HG03565 (cell line): ENCODE data around the gene RPS16.
"Not testable (repeated sequence)": the region's sequence is repeated elsewhere in the genome, so short reads cannot be mapped to it uniquely, and the experiment has no call there.

Source experiments
- ATAC-seq: cut with Tn5 transposase; IDR thresholded peaks from one replicate; pipeline ENCODE4 v1.9.1; 2021; ENCODE audit warnings: mild to moderate bottlenecking, moderate library complexity; ENCODE audit not compliant: unreplicated experiment

Gene RPS16

DNA sequence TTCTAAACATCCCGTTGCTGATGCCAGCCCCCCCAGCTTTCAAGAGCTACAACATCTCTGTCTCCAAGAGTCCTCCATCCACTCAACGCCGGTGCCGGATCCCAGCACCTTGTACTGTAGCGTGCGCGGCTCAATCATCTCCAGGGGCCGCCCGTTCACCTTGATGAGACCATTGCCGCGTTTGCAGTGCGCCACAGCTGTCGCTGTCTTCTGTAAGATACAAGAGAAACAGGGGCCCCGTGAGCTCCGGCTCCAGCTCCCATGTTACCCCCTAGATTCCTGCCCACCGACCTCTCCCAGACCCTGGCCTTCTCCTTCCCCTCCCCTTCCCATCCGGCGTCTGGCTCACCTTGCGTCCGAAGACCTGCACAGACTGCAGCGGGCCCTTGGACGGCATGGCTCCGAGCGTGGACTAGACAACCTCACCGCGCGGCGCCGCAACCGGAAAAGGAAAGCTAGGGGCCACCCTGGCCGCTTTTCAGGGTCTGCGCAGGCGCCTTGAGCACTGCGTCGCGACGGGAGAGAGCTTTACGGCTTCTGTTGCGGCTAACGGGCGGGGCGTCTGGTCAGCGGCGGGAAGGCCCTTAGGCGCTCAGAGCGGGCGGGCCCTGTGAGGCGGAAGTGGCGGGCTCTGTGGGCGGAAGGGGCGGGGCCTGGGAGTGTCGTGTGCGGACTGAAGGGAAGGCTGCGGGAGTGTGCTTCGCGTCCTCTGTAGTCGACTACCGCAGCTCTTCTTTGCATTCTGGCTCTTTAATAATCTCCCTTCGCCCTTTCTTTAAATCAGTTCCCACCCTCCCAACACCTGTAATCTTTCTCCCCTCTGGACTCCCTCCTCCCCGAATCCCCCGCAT lies at the start of gene RPS16:
Gene RPS16, minus strand, starts transcription at position 451 of the 851 bp plus-strand sequence. Its CDS starts 54 bp downstream, at position 397.
- ATAC-seq = peak; percentile 63

DNA sequence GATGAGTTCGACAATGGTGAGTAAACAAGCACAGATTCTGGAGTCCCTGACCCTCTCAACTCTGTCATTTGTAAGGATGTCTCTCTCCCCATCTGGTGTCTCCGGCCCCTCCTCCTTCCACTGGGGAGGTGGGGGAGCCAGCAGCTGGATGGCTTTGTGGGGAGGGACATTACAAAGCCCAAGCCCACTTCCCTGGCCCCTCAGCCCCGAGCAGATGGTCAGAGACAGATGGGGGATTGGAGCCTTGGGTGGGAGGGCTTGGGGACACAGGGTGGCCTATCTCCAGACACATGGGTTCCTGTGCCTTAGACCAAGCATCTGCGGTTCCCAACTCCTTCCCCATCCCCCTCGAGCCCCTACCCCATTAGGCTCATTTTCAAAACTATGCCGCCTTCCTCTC lies 47.4 kb upstream of the RPS16 start:
- ATAC-seq = no peak

DNA sequence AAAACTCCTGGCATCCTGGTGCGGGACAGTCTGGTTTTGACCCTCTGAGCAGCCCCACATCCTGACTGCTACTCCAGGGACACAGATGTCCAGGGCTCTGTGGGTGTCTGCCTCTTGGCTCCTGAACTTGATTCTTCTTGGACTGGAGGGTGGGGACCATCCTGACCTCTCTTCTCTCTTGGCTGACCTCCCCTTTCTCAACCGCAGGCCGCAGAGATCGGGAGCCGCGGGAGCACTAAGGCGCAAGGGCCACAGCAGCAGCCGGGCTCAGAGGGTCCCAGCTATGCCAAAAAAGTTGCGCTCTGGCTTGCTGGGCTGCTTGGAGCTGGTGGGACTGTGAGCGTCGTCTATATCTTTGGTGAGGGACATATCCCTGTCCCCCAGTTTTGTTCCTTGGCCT lies 45.9 kb upstream of the RPS16 start:
- ATAC-seq = no peak

DNA sequence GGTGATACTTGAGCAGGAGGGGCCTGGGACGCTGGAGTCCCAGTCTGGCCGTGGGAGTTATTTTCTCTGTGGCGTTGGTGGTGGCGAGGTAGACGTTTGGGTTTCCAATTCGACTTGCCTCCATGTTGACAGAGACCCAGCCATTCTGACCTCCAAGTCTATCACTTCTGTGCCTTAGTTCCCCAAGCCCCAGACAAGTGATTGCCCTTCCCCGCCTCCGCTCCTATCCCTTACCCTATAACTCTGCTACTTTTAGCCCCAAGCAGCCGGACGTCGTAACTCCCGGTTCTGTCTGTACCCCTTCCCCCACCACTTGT lies 45.4 kb upstream of the RPS16 start:
- no peak for ATAC-seq

DNA sequence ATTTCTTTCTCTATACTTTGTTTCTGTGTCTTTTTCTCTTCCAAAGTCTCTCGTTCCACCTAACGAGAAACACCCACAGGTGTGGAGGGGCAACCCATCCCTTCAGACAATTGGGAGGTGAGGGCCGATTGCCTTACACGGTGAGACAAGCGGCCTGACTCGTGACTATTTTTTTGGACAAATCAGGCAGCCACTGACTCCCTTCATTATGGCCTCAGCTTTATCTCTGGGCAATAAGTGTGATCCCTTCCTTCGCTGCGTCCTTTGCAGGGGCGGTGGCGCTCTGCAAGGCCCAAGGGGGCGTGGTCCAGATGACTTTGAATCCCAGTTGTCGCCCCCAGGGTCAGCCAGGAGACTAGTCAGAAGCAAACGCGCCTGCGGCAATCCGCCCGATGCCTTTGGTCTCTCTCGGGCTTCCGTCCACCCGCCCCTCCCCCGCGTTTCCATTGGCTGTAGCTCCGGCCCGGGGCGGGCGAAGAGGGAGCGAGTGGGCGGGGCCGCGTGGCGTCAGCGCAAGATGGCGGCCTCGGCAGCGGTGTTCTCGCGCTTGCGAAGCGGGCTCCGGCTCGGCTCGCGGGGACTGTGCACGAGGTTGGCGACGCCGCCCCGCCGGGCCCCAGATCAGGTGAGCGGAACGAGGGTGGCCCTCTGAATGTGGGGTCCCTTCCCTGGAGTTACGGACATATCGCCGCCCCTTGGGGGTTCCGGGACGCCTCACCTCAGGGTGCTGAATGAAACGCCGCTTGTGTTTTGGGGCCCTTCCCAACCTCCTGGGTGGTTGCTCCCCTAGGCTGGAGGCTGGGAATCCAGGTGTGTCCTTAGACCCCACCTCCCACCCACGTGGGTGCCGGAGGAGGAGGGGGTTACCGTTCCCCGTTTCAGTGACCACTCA lies 44.8 kb upstream of the RPS16 start, which contains the start of gene TIMM50:
Gene TIMM50, plus strand, starts transcription at position 502 of the 892 bp plus-strand sequence. Its CDS starts 16 bp downstream, at position 518.
- ATAC-seq = peak; percentile 80

DNA sequence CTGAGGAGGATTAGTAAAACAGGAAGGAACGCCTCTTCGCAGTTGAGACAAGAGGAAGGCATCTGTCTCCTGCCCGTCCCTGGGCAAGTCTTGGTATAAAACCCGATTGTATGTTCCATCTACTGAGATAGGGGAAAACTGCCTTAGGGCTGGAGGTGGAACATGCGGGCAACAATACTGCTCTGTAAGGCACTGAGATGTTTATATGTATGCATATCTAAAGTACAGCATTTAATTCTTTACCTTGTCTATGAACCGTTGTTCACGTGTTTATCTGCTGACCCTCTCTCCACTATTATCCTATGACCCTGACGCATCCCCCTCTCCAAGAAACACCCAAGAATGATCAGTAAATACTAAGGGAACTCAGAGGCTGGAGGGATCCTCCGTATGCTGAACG lies 44.2 kb upstream of the RPS16 start:
- no peak for ATAC-seq

DNA sequence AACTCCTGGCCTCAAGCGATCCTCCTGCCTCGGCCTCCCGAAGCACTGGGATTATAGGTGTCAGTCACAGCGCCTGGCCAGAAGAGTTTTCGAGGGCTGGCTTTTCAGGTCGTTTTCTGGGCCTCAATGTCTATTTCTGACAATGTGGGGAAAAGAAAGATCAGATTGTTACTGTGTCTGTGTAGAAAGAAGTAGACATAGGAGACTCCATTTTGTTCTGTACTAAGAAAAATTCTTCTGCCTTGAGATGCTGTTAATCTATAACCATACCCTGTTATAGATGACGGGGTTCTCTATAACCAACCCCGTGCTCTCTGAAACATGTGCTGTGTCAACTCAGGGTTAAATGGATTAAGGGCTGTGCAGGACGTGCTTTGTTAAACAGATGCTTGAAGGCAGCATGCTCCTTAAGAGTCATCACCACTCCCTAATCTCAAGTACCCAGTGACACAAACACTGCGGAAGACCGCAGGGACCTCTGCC lies 43.6 kb upstream of the RPS16 start:
- ATAC-seq = not testable (repeated sequence)

DNA sequence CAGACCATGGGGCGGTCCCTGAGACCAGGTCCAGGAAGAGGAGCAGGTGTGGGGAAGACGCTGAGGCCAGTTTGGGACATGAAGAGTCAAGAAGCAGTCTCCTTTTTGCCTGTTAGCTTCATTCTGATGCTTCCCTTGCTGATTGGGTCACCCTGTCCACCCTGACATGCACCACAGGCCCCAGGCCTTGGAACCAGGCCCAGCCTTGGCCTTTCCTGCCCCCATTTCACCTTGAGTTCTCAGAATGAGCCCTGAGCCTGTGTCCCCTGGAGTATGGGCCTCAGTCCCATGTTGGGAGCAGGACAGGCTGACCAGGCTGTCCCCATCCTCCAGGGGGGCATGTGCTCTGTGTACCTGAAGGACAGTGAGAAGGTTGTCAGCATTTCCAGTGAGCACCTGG lies 40.0 kb upstream of the RPS16 start:
- no peak for ATAC-seq

DNA sequence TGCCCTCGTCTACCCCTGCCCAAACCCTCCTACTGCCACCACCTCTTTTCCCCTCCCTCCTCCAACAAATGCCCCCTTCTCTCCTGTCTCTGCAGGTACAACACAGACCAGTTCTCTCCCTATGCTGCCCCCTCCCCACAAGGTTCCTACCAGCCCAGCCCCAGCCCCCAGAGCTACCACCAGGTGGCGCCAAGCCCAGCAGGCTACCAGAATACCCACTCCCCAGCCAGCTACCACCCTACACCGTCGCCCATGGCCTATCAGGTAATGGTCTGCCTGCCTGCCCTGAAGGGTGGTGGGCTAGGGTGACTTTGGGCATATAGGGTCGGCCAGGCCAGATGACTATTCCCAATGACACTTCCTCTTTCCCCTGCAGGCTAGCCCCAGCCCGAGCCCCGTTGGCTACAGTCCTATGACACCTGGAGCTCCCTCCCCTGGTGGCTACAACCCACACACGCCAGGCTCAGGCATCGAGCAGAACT lies 38.4 kb upstream of the RPS16 start:
- no peak for ATAC-seq

DNA sequence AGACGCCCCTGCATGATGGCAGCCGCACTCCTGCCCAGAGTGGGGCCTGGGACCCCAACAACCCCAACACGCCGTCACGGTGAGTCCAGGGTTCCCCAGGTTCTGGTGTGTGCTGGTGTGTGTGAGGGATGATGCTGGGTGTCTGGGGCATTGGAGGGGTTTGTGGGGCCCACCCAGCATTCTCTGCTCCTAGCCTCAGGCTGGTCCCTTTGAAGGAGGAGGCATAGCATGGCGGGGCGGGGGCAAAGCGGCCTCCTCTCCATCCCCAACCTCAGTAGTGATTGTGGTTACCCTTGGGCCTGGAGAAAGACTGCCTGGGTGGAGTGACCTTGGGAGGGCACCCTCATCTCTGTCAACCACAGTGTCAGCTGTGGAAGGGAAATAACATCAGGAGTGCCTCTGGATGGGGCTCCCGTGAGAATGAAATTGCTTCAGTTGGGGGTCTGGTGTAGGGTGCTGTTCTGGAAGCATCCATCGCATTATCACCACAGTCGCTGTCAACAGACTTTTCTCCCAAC lies 37.8 kb upstream of the RPS16 start:
- no peak for ATAC-seq

DNA sequence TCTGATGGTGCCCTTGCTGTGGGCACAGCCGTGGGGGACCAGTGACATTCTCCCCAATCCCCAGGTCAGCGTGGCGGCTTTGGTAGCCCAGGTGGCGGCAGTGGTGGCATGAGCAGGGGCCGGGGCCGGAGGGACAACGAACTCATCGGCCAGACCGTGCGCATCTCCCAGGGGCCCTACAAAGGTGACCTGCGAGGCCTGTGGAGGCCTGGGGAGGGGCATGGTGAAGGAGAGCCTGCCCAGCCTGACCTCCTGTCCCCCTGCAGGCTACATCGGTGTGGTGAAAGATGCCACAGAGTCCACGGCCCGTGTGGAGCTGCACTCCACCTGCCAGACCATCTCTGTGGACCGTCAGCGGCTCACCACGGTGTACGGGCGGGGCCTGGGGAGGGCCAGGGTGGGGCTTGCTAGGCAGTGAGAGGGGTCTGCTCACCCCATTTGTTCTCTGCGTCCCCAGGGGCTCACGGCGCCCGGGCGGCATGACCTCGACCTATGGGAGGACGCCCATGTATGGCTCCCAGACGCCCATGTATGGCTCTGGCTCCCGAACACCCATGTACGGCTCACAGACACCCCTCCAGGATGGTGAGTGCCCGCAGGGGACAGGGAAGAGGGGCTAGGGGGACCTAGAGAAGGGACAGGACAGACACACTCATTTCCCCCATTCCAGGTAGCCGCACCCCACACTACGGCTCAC lies 37.1 kb upstream of the RPS16 start:
- no peak for ATAC-seq

DNA sequence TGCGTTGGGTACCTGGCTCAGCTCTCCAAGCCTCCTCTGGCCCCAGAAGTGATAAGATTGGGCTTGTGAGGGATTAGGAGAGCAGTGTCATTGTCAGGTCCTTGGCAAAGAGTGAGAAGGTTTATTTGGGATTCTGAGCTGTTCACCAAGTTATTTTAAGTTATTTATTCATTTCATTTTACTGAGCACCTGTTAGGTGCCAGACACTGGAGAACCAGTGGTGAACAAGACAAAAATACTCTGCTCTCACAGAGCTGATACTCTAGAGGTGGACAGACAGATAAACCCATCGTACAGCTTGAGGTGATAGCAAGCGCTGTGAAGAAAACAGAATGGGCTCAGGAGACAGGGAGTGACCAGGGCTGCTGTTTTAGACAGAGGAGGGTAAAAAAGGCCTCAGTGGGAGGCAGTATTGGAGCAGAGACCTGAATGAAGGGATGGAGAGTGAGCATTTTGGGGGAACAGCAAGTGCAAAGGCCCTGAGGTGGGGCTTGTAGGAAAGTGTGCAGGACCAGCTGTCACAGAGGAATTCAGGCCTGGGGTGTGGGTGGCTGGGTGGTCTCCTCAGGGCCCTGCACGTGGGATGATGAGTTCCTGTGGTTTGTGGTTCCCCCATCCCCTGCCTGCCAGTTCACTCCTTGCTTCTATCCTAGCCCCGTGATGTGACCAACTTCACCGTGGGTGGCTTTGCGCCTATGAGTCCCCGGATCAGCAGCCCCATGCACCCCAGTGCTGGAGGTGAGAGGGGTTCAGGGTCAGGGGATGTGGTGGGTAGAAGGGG lies 36.2 kb upstream of the RPS16 start:
- ATAC-seq = no peak

DNA sequence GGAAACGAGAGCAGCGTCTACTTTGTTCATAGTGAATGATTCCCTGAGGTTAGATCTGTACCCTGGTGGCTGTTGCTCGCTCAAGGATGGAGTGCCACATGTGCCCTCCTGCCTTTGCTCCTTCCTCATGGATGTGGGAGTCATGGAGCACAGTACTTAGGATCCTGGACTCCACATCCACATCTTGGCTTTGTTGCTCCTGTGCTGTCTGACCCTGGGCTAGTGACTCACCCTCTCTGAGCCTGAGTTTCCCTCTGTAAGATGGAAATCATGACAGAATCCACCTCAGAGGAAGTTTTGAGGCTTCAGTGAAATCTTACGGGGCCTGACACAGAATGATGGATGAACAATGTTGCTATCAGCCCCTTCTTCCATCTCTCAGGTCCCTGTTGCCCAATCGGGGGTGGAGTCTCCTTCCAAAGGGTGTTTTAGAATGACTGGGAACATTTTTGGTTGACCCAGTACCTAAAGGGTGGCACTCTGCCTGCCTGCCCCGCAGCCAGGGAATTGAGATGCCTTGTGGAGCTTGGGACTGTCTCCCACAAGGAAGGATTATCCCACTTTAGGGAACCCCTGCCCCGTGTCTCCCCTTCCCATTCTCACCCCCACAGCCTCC lies 35.1 kb upstream of the RPS16 start:
- no peak for ATAC-seq

DNA sequence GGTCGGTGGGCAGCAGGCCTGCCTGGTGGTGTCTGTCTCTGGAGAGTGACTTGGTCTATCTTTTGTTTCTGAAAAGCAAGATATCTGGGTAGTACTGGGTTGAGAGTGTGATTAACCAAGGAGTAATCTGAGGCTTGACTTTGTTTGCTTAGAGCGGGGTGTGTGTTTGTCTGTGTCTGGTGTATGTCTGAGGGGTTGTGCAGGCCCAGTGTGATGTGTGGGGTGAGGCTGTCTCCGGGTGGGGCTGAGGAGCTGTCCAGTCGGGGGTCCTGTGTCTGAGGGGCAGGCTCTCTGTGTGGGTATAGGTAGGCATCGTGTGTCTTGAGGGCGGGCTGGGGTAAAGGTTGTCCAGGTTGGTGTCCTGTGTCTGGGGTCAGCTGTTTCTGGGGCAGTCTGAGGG lies 33.8 kb upstream of the RPS16 start:
- no peak for ATAC-seq

DNA sequence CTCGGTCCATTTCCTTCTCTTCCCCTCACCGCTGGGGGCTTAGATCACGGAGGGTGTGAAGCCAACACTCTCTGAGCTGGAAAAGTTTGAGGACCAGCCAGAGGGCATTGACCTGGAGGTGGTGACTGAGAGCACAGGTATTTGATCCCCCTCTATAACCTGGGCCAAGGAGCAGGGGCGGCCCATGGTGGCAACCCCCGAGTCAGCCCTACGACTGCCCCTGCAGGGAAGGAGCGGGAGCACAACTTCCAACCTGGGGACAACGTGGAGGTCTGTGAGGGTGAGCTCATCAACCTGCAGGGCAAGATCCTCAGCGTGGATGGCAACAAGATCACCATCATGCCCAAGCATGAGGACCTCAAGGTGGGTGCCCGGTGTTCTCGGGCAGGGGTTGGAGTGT lies 33.3 kb upstream of the RPS16 start:
- ATAC-seq = no peak

DNA sequence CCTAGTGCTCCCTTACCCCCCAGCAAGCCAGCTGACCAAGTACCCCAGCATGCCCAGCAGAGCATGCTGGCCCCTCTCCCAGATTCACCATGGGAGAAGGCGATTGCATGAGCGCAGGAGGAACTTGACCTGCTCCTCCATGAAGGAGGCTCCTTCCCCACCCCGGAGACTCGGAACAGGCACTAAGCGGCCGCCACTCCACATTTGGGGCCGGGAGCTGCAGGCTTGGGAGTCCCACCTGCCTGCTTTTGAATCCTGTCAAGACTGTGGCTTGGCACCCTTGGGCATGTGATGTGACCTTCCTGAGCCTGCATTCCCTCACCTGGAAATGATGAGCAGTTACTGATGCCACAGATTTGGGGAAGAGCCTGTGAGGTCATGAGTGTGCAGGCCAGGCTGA lies 32.2 kb upstream of the RPS16 start:
- ATAC-seq = no peak

DNA sequence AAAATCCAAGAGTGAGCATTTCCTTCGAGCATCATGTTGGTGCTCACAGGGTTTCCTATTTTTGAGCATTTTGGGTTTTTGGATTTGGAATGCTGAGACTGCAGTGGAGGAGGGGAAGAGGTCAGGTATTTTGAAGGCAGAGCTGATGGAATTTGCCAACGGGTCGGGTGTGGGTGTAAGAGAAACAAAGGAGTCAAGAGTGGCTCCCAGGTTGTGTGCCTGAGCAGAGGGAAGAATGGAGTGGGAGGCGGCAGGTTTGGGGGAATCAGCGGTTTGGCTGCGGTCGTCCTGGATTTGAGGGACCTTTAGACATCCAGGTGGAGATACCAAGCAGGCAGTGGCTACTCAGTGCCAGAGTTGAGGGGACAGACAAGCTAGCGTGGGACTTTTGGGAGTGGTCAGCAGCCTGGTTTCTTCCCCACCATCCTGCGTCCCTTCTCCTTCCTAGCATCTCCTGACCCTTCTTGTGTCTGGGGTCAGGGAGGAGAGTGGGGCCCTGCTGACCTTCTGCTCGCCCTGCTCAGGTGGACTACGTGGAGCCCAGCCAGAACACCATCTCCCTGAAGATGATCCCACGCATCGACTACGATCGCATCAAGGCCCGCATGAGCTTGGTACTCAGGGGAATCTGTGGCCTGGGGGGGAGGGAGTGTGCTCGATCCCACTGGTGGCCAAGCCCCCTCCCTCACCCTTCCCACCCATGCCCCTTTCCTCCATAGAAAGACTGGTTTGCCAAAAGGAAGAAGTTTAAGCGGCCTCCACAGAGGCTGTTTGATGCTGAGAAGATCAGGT lies 30.4 kb upstream of the RPS16 start:
- no peak for ATAC-seq

DNA sequence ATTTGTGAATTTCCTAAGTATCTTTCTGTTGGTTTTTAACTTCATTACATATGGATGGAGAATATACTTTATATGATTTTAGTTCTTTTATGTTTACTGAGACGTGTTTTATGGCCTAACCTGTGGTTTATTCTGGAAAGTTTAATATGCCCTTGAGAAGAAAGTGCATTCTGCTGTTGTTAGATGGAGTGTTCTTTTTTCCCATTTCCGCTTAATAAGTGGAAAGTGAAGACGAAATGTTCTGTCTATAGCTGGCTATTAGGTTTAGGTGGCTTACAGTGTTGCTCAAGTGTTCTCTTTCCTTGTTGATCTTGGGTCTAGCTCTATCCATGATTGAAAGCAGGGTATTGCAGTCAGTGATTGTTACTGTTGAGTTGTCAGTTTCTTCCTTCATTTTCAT lies 27.7 kb upstream of the RPS16 start:
- ATAC-seq = no peak

DNA sequence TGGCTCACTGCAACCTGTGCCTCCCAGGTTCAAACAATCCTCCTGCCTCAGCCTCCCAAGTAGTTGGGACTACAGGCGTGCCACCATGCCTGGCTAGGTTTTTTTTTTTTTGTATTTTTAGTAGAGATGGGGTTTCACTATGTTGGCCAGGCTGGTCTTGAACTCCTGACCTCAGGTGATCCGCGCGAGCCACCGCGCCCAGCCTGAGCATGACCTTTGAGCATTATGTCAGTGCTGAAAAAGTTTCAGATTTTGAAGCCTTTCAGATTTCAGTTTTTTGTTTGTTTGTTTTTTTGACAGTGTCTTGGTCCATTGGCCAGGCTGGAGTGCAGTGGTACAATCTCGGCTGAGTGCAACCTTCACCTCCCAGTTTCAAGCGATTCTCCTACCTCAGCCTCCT lies 15.5 kb upstream of the RPS16 start:
- not testable (repeated sequence) for ATAC-seq
